ENCODE results near the gene FAM131B. TPM values are rescaled to one million over a fixed set of nuclear protein-coding genes. Genes with fewer than 3 reads are reported as not detected.
A peak's percentile ranks its signal among the peaks of the same experiment; 100 is the strongest.

FAM131B gene
- total RNA-seq, 2 experiments from 2014 or later = 1.7 to 1.8 TPM

DNA sequence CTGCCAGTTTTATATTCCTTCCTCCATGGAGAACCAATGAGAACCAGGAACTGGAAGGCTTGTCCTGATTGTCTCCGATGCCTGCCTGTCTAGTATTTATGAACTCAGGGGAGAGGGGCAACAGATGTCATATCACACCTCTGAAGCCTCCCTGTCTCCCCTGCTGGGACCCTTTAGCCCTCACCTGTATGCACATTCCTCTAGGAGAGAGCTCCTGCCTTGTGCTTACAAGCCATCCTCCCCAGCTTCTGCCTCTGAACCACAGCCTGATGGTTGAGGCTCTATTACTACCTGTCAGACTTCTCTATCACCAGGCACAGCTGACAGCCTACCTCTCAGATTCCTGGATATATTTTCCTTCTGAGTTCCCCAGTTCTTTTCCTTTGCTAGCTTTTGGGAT lies 5.9 kb upstream of the FAM131B start:
- Mint-ChIP-seq H3K4me1 (peaks cover 16% of the 10 kb centered on the region), H3K27ac (no peak overlapping the region), H3K9me3 (ENCODE audit: low read depth) (no peaks in the 10 kb centered on the region), H3K4me3 (no peak overlapping the region), H3K36me3 (ENCODE audit: low read depth) (no peaks in the 10 kb centered on the region), H3K27me3 (peaks cover 20% of the 10 kb centered on the region)
- ChIA-PET POLR2A (no interaction called here), CTCF (interaction anchor here (1.0 to 2.6 kb wide), 4 partner anchors 8 to 128 kb away, joined by 3 to 19 read pairs (median 5); no protein-coding TSS in a partner anchor)
- no peak for ATAC-seq
- intact Hi-C loops (cut with DNase I, micrococcal nuclease) = no loop called here
- no peak for DNase-seq

GRCh38 chr7:143367972-143368371 lies 5.5 kb upstream of the FAM131B start:
- ATAC-seq (no peak), DNase-seq (no peak)
- H3K36me3 Mint-ChIP-seq (ENCODE audit: low read depth) = no peaks in the 10 kb centered on the region
- no peaks in the 10 kb centered on the region for H3K9me3 Mint-ChIP-seq (ENCODE audit: low read depth)
- no peak overlapping the region for H3K27ac Mint-ChIP-seq
- peaks cover 25% of the 10 kb centered on the region for H3K27me3 Mint-ChIP-seq
- POLR2A ChIA-PET = no interaction called here
- CTCF ChIA-PET = interaction anchor here (1.2 to 2.6 kb wide), 3 partner anchors 8 to 127 kb away, joined by 4 to 19 read pairs (median 6); no protein-coding TSS in a partner anchor
- H3K4me1 Mint-ChIP-seq = peaks cover 16% of the 10 kb centered on the region
- intact Hi-C loops (cut with DNase I, micrococcal nuclease) = no loop called here
- H3K4me3 Mint-ChIP-seq = no peak overlapping the region

- H3K27me3 Mint-ChIP-seq = peaks cover 35% of the 10 kb centered on the region
- no peak overlapping the region for H3K27ac Mint-ChIP-seq
- peaks cover 3% of the 10 kb centered on the region for H3K4me1 Mint-ChIP-seq
- ATAC-seq (no peak), DNase-seq (no peak)
- CTCF ChIA-PET = interaction anchor here (1.3 kb wide), 1 partner anchor 44 kb away, joined by 3 read pairs; no protein-coding TSS in a partner anchor
- POLR2A ChIA-PET = no interaction called here
- H3K4me3 Mint-ChIP-seq = peak overlapping the region; percentile 55
- no peaks in the 10 kb centered on the region for H3K36me3 Mint-ChIP-seq (ENCODE audit: low read depth)
- intact Hi-C loops (cut with DNase I, micrococcal nuclease) = loop anchor here in 1 of 2 experiments (5.0 kb wide), 1 partner anchor 121 kb away; no protein-coding TSS in a partner anchor
- no peaks in the 10 kb centered on the region for H3K9me3 Mint-ChIP-seq (ENCODE audit: low read depth)
These were observed 764 bp upstream of the FAM131B start for GRCh38 chr7:143363016-143363937.

DNA sequence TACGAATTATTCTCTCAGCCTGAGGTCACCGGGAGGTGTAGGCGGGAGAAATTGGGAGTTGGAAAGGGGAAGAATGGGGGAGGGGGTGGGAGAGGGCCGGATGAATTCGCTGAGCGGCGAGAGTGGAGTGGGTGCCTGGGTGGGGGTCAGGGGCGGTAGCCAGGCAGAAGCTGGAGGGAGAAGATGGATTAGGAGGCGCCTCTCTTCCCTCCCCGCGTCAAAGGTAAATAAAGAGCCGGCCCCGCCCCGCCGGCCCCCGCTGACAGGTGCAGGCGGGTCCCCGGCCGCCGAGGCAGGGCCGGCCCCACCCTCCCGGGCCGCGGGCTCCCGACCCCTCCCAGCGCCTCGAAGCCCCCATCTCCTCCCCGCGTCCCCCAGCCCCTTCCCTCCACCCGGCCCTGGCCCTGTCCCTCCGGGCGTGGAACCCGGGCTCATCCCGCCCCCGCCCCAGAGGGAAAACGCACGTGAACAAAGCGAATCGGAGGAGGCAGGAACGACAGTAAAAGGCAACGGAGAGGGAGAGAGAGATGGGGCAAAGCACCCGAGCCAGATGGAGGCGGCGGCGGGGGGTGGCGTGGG lies 872 bp downstream of the FAM131B start:
- intact Hi-C loops (cut with DNase I, micrococcal nuclease) = loop anchor here in 1 of 2 experiments (1.0 to 5.0 kb wide), 2 partner anchors 19 to 119 kb away; no protein-coding TSS in a partner anchor

DNA sequence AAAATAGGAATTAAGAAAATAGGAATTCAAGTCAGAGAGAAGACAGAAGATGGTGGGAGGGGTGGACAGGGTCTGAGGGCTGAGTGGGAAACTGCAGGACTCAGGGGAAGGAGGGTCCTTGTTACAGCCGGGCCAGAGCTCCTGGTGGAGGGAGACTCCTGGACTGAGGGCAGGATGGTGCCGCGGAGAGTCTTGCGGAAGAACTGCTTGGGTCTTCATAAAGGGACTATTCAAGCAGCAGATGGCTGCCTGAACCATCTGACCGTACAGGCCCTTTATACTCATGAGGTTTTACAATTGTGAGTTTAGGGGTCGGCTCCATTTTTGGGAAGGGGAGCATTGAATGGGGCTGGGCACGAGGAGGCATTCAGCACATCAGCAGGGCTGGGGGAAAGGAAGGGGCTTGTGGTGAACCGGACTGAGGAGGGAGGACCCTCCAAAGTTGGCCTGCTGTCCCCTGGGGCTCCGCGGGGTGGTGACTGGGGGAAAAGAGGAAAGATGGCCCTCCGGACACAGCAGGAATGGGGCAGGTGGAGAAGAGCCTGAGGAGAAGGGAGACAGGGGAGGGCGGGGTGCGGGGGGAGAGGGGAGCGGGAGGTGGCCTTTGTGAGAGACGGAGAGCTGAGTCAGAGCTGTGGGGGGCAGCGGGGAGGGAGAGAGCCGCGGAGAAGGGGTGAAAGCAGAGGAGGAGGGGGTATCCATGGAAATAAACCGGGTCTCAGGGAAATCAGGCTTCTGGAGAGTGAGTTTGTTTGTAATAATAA lies 1.5 kb downstream of the FAM131B start:
- peaks cover 31% of the 10 kb centered on the region for H3K27me3 Mint-ChIP-seq
- POLR2A ChIA-PET = no interaction called here
- CTCF ChIA-PET = interaction anchor here (0.6 to 1.6 kb wide), 4 partner anchors 8 to 560 kb away, joined by 3 to 6 read pairs (median 4); no protein-coding TSS in a partner anchor
- H3K4me1 Mint-ChIP-seq = peaks cover 3% of the 10 kb centered on the region
- ATAC-seq = no peak
- H3K27ac Mint-ChIP-seq = no peak overlapping the region
- peak overlapping the region; percentile 32 for H3K4me3 Mint-ChIP-seq
- intact Hi-C loops (cut with DNase I, micrococcal nuclease) = loop anchor here in 1 of 2 experiments (5.0 kb wide), 1 partner anchor 119 kb away; no protein-coding TSS in a partner anchor
- H3K36me3 Mint-ChIP-seq (ENCODE audit: low read depth) = no peaks in the 10 kb centered on the region
- H3K9me3 Mint-ChIP-seq (ENCODE audit: low read depth) = no peaks in the 10 kb centered on the region
- DNase-seq = no peak

More for the DNA sequence above, 872 bp downstream of the FAM131B start:
- Mint-ChIP-seq H3K9me3 (ENCODE audit: low read depth) (no peaks in the 10 kb centered on the region), H3K27ac (no peak overlapping the region), H3K4me3 (peak overlapping the region; percentile 77), H3K4me1 (peaks cover 3% of the 10 kb centered on the region), H3K36me3 (ENCODE audit: low read depth) (no peaks in the 10 kb centered on the region), H3K27me3 (peaks cover 35% of the 10 kb centered on the region)
- DNase-seq (no peak), ATAC-seq (peak; percentile 27)
- ChIA-PET POLR2A (no interaction called here), CTCF (no interaction called here)

DNA sequence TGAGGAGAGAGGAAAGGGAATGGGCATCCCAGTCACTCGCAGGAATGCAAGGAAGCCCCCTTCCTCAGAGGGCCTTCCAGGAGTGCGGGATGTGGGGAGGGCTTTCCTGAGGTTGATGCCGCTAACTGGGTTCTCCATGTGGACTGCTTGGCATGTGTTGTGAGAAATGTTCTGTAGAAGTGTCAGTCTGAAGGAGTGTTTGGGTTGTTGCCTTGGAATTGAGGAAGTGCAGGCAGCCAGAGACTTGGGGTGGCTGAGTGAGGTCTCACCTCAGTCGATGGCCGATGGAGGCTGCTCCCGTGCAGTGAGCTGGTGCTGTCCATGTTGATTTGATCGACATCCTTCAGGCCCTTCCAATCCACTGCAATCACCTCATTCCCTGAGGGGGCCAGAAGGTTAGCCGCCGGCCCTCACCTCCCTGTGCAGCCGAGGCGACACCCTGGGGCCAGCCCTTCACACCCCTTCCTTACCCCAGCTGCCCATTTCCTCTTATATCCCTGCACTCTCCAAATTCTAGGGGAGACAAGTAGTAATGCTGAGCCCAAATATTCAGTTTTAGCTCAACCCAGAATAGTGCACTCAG lies 2.7 kb downstream of the FAM131B start:
- intact Hi-C loops (cut with DNase I, micrococcal nuclease) = loop anchor here in 1 of 2 experiments (5.0 kb wide), 1 partner anchor 118 kb away; no protein-coding TSS in a partner anchor
- H3K4me3 Mint-ChIP-seq = no peak overlapping the region
- CTCF ChIA-PET = interaction anchor here (0.6 to 1.6 kb wide), 6 partner anchors 9 to 559 kb away, joined by 3 to 6 read pairs (median 4); no protein-coding TSS in a partner anchor
- POLR2A ChIA-PET = interaction anchor here (0.6 to 0.7 kb wide), 2 partner anchors 12 to 23 kb away, joined by 3 to 5 read pairs; no protein-coding TSS in a partner anchor
- H3K4me1 Mint-ChIP-seq = peaks cover 3% of the 10 kb centered on the region
- no peaks in the 10 kb centered on the region for H3K36me3 Mint-ChIP-seq (ENCODE audit: low read depth)
- no peak for ATAC-seq
- H3K9me3 Mint-ChIP-seq (ENCODE audit: low read depth) = no peaks in the 10 kb centered on the region
- peaks cover 27% of the 10 kb centered on the region for H3K27me3 Mint-ChIP-seq
- no peak for DNase-seq
- H3K27ac Mint-ChIP-seq = no peak overlapping the region

- CTCF ChIA-PET = interaction anchor here (0.5 to 1.6 kb wide), 3 partner anchors 15 to 50 kb away, joined by 3 read pairs; partner anchors contain the start of gene EPHA1
- H3K36me3 Mint-ChIP-seq (ENCODE audit: low read depth) = no peaks in the 10 kb centered on the region
- peaks cover 17% of the 10 kb centered on the region for H3K27me3 Mint-ChIP-seq
- DNase-seq (no peak), ATAC-seq (no peak)
- POLR2A ChIA-PET = no interaction called here
- no peak overlapping the region for H3K27ac Mint-ChIP-seq
- H3K4me1 Mint-ChIP-seq = peaks cover 3% of the 10 kb centered on the region
- no peaks in the 10 kb centered on the region for H3K9me3 Mint-ChIP-seq (ENCODE audit: low read depth)
- intact Hi-C loops (cut with DNase I, micrococcal nuclease) = no loop called here
- H3K4me3 Mint-ChIP-seq = no peak overlapping the region
These were observed 3.9 kb downstream of the FAM131B start for GRCh38 chr7:143358626-143359025.

DNA sequence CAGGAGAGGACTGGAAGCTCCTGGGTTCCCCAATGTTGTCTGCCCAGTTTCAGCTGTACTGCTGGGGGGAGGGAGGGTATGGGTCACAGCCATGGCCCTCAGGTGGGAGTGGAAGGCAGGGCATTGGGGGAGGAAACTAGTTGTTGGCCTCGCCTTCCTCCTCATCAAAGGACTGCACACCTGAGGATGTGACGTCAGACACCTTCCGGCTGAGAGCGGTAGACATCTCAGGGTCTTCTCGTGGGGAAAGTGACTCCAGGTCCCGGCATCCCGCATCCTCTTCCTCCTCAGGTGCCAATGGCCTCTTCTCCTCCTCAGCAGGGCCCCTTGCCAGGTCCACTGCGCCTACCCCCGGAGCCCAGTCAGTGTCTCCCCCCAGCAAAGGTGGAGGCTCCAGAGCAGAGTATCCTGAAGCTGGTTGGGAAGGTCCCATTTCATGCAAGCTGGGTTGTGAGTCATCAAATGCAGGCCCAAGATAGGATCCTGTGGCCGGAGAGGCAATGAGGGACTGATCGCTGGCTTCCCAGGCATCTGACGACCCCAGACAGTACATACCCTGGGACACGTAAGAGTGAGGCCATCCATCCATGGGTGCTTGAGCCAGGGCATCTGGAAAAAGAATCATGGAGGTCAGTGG lies 6.0 kb downstream of the FAM131B start:
- no peaks in the 10 kb centered on the region for H3K4me1 Mint-ChIP-seq
- H3K4me3 Mint-ChIP-seq = no peak overlapping the region
- no peak overlapping the region for H3K27ac Mint-ChIP-seq
- peaks cover 7% of the 10 kb centered on the region for H3K27me3 Mint-ChIP-seq
- DNase-seq = no peak
- ChIA-PET POLR2A (no interaction called here), CTCF (interaction anchor here (0.9 to 1.5 kb wide), 2 partner anchors 19 to 49 kb away, joined by 3 to 4 read pairs; no protein-coding TSS in a partner anchor)
- ATAC-seq = no peak
- H3K9me3 Mint-ChIP-seq (ENCODE audit: low read depth) = no peaks in the 10 kb centered on the region
- intact Hi-C loops (cut with DNase I, micrococcal nuclease) = no loop called here
- no peaks in the 10 kb centered on the region for H3K36me3 Mint-ChIP-seq (ENCODE audit: low read depth)

- no peak for DNase-seq
- intact Hi-C loops (cut with DNase I, micrococcal nuclease) = no loop called here
- Mint-ChIP-seq H3K27ac (no peak overlapping the region), H3K9me3 (ENCODE audit: low read depth) (no peaks in the 10 kb centered on the region), H3K27me3 (peaks cover 4% of the 10 kb centered on the region), H3K4me3 (no peak overlapping the region), H3K36me3 (ENCODE audit: low read depth) (no peaks in the 10 kb centered on the region), H3K4me1 (no peaks in the 10 kb centered on the region)
- ATAC-seq = no peak
- ChIA-PET POLR2A (no interaction called here), CTCF (interaction anchor here (0.5 to 1.5 kb wide), 6 partner anchors 11 to 166 kb away, joined by 3 to 4 read pairs (median 3); no protein-coding TSS in a partner anchor)
These were observed 6.8 kb downstream of the FAM131B start for GRCh38 chr7:143355450-143356385.
